Uterus (tissue), 4 donors: Measurements from ENCODE around the gene ZFYVE28. TPM values are rescaled to one million over a fixed set of nuclear protein-coding genes. Genes with fewer than 3 reads are reported as not detected.

Source experiments
- DNase-seq, 2 donors: peaks; one replicate each; pipeline ENCODE4 v3.0.0-alpha.2; 2019 to 2020
- H3K27ac ChIP-seq, 2 donors: fragments of 200-600 bp; sonication (generic); 1 replicate in 1 of 2; 2 replicates in 1 of 2; pipeline ENCODE4 v1.5.1; 2016 to 2018
- H3K27me3 ChIP-seq, 2 donors: fragments of 200-600 bp; sonication (generic); one replicate each; pipeline ENCODE4 v1.5.1; 2018 to 2019; ENCODE audit warnings: control low read depth in 1 of 2
- H3K36me3 ChIP-seq, 2 donors: fragments of 200-600 bp; sonication (generic); one replicate each; pipeline ENCODE4 v1.5.1; 2019; ENCODE audit warnings: control low read depth in 1 of 2
- H3K4me1 ChIP-seq, 2 donors: fragments of 200-600 bp; sonication (generic); one replicate each; pipeline ENCODE4 v1.5.1; 2018 to 2019; ENCODE audit warnings: control low read depth in 1 of 2
- H3K4me3 ChIP-seq, 2 donors: fragments of 200-600 bp; sonication (generic); 1 replicate in 1 of 2; 2 replicates in 1 of 2; pipeline ENCODE4 v1.5.1; 2018 to 2019; ENCODE audit warnings: mild to moderate bottlenecking in 1 of 2
- H3K9me3 ChIP-seq, 2 donors: fragments of 200-600 bp; sonication (generic); one replicate each; pipeline ENCODE4 v1.5.1; 2019; ENCODE audit warnings: control low read depth in 1 of 2
- CTCF ChIP-seq, 4 experiments: fragments of 200-600 bp in 2 of 4; fragments of 450-650 bp in 2 of 4; sonication (generic) in 2 of 4; IDR thresholded peaks; one replicate each; pipeline ENCODE4 v1.5.1; 2016 to 2019; ENCODE audit warnings: antibody characterized with exemption in 4 of 4, mild to moderate bottlenecking in 2 of 4, moderate library complexity in 1 of 4
- POLR2A ChIP-seq, 2 donors: fragments of 450-650 bp; IDR thresholded peaks; one replicate each; pipeline ENCODE4 v1.6.1; 2016; ENCODE audit warnings: antibody characterized with exemption in 2 of 2, mild to moderate bottlenecking in 1 of 2, moderate library complexity in 1 of 2
- intact Hi-C: fragments of 100-400 bp; cut with DNase I; formaldehyde crosslinking; loops from one replicate; pipeline ENCODE4 v1.15.1; 2023; ENCODE audit warnings: low total_unique reads
- total RNA-seq, 4 donors: library from RNA; depleted of rRNA in 3 of 4; stranded (reverse); fragments of >200 nt in 3 of 4; gene quantifications; one replicate each; pipeline versions ENCODE4 v1.1.0 to v1.2.4, GENCODE V29; 2014 to 2023
- donor health status: DM: yes; HTN: yes; CAD: no.

The ZFYVE28 gene
- total RNA-seq, 4 donors from 2014 or later = 5.4 to 16.7 (median 13.4) TPM

DNA sequence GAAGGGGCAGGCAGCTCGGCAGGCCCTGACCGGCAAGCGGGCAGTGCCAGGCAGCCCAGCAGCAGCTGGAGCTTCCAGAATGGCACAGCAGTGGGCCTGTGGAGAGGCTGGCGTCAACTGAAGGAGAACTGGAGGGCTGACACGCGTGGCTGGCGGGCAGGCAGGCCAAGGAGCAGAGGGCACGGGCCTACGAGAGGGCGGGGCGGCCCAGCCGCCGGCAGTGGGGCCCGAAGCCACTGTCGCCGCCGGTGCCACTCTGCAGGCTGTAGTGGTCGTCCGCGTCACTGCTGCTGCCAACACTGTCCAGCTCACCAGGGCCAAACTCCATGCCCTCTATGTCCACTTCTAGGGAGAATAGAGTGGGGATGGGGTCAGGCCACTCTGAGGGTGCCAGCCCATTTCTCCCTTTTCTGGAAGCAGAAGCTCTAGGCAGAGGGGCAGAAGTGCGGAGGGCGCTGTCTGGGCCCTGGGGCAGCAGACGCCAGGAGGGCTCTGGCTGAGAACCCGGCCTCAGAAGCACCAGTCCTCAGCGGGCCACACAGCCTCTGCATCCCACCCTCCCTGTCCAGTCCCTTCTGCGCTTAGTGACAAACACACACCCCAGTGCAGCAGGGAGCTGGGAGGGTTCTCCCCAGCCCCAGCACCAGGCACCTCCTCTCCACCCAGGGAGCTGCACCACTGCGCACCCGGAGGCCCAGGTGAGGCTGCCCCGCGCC, 167.9 kb downstream of the ZFYVE28 start:
- intact Hi-C loops = no loop called here
- no peak for DNase-seq
- H3K27me3 ChIP-seq = no peaks in the 10 kb centered on the region
- no peaks in the 10 kb centered on the region for H3K9me3 ChIP-seq
- peaks cover 0 to 11% of the 10 kb centered on the region in 2 donors for H3K4me1 ChIP-seq
- H3K4me3 ChIP-seq = no peak overlapping the region
- H3K27ac ChIP-seq = no peak overlapping the region
- TF ChIP-seq CTCF (IDR thresholded peaks at IDR 0.05) (no peak), POLR2A (IDR thresholded peaks at IDR 0.05) (no peak)
- H3K36me3 ChIP-seq = no peaks in the 10 kb centered on the region

DNA sequence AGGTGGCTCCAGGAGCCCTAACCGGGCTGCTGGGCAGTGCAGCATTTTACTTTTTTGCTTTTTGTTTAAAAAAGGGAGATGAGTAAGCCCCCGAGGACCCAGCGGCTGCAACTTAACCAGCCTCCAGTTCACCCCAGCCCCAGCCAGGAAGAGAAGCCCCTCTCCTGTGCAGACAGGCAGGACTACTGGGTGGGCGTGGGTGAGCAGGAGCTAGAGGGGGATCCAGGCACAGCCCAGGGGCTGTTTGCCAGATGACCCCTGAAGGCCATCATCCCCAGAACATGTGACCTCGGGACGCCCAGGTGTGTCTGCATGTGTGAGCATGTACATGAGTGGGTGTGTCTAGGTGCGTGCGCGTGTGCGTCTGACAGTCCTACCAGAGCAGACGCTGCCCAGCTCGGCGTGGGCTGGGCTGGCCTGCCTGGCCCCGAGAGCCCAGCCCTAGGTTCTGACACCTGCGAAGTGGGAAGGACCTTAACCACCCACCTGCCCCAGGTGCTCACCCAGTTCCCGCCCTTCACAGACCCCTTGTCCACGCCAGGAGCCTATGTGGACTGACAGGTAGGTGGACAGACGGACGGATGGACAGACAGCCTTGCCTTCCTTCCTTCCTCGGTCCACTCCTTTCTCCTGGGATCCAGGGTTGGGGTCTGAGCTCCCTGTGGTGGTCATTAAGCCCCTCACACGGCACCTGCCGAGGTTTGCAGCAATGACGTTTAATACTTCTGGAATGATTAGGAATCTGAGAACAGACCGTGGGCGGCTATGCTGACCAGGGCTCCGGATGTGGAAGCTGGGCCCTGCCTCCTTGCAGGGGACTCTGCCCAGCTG, 168.7 kb downstream of the ZFYVE28 start:
- intact Hi-C loops = no loop called here
- Histone ChIP-seq H3K4me3 (no peak overlapping the region), H3K36me3 (no peaks in the 10 kb centered on the region), H3K27ac (no peak overlapping the region), H3K27me3 (no peaks in the 10 kb centered on the region), H3K4me1 (peaks cover 0 to 11% of the 10 kb centered on the region in 2 donors), H3K9me3 (no peaks in the 10 kb centered on the region)
- TF ChIP-seq POLR2A (IDR thresholded peaks at IDR 0.05) (no peak), CTCF (IDR thresholded peaks at IDR 0.05) (no peak)
- peak in 1 of 2 donors; percentile 16 for DNase-seq

- no peak for TF ChIP-seq POLR2A (IDR thresholded peaks at IDR 0.05)
- no peak for TF ChIP-seq CTCF (IDR thresholded peaks at IDR 0.05)
- H3K27ac ChIP-seq = no peak overlapping the region
- no peak for DNase-seq
- H3K4me3 ChIP-seq = no peak overlapping the region
- intact Hi-C loops = no loop called here
- peaks cover 0 to 9% of the 10 kb centered on the region in 2 donors for H3K4me1 ChIP-seq
- H3K36me3 ChIP-seq = no peaks in the 10 kb centered on the region
- H3K27me3 ChIP-seq = no peaks in the 10 kb centered on the region
- H3K9me3 ChIP-seq = no peaks in the 10 kb centered on the region
Observed at GRCh38 chr4:2248821-2249261, 169.6 kb downstream of the ZFYVE28 start.

DNA sequence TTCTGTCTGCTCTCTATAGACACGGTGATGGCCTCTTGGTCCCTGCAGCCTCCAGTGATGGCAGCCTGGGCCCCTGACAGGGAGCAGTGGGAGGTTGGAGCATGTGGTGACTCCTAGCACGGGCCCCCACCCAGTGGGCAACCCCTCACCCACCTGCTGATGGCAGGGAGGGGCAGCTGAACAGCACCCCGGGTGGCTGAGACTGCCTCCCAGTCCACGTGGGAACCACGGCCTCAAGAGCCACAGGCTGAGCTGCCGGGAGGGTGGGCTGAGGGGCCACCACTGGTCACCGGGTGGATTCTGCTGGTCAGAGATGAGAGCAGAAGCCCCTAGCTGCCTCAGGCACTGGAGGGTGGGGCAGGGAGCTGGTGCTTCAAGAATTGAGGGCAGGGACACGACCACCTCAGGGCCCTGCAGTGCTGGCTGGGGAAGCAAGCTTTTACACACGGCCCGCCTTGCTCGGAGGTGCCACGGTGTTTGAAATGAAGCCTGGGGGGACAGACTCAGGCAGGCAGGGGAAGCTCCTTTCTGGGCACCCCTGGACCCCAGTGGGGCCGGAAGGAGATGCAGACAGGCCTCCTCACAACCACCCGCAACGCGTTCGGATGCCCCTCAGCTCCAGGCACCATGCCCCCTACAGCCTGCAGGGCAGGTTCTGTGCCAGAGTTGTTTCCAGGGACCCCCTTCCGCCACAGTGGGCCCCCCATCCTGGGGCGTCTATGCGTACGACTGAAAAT, 170.2 kb downstream of the ZFYVE28 start:
- intact Hi-C loops = no loop called here
- H3K9me3 ChIP-seq = no peaks in the 10 kb centered on the region
- H3K36me3 ChIP-seq = no peaks in the 10 kb centered on the region
- peak in 1 of 2 donors; percentile 15 for DNase-seq
- H3K4me1 ChIP-seq = peaks cover 0 to 3% of the 10 kb centered on the region in 2 donors
- no peaks in the 10 kb centered on the region for H3K27me3 ChIP-seq
- no peak overlapping the region for H3K4me3 ChIP-seq
- TF ChIP-seq CTCF (IDR thresholded peaks at IDR 0.05) = no peak
- no peak overlapping the region for H3K27ac ChIP-seq
